ENCODE results near the gene RNF187.

RNF187 gene

GRCh38 chr1:228544021-228544850 lies 57.1 kb downstream of the RNF187 start:
- DNase-seq (ENCODE audit: low read depth in 2 of 2) = no peak

DNA sequence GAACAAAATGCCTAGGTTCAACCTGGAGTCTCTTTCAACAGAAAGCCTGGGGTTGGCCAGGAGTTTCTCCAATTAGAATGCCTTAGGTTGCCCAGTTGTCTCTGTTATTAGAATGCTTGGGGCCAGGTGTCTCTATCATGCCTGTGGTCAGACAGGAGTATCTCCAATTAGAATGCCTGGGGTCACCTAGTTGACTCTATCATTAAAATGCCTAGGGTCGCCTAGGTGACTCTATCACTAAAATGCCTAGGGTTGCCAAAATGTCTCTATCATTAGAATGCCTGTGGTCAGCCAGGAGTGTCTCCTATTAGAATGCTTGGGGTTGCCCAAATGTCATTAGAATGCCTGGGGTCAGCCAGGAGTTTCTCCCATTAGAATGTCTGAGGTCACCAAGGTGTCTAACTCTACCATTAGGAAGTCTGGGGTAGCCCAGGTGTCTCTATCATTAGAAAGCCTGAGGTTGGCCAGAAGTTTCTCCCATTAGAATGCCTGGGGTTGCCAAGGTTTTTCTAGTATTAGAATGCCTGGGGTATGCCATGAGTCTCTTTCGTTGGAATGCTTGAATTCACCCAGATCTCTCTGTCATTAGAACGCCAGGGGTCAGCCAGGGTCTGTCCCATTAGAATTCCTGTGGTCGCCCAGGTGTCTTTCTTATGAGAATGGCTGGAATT lies 57.9 kb downstream of the RNF187 start:
- DNase-seq (ENCODE audit: low read depth in 2 of 2) = no peak
